H9 (cell line): ENCODE data around the gene RNASE7. TPM values are rescaled to one million over a fixed set of nuclear protein-coding genes. Genes with fewer than 3 reads are reported as not detected.

Experiments used
- DNase-seq: peaks from one replicate; pipeline ENCODE4 v3.0.0-alpha.2; 2017
- H2AFZ ChIP-seq: one replicate; pipeline ENCODE4 v1.6.1; 2013; ENCODE audit warnings: mild to moderate bottlenecking, low read length, control low read depth, moderate library complexity
- H2AK5ac ChIP-seq: 2 replicates; pipeline ENCODE4 v1.6.1; 2013; ENCODE audit warnings: low read length, control low read depth, mixed read lengths; ENCODE audit not compliant: insufficient read length
- H2BK120ac ChIP-seq: one replicate; pipeline ENCODE4 v1.6.1; 2013; ENCODE audit warnings: low read depth, mild to moderate bottlenecking, low read length, control low read depth, inconsistent platforms; ENCODE audit not compliant: poor library complexity, severe bottlenecking
- H2BK12ac ChIP-seq: 2 replicates; pipeline ENCODE4 v1.6.1; 2013; ENCODE audit warnings: low read length, control low read depth, mixed read lengths, low read depth; ENCODE audit not compliant: insufficient read length
- H2BK15ac ChIP-seq: 2 replicates; pipeline ENCODE4 v1.6.1; 2013; ENCODE audit warnings: low read depth, low read length, control low read depth
- H2BK20ac ChIP-seq: one replicate; pipeline ENCODE4 v1.6.1; 2013; ENCODE audit warnings: low read depth, mild to moderate bottlenecking, low read length, control low read depth, inconsistent platforms; ENCODE audit not compliant: poor library complexity, severe bottlenecking
- H2BK5ac ChIP-seq: 2 replicates; pipeline ENCODE4 v1.6.1; 2013; ENCODE audit warnings: low read length, control low read depth, mixed read lengths; ENCODE audit not compliant: insufficient read length
- H3K14ac ChIP-seq: 2 replicates; pipeline ENCODE4 v1.6.1; 2013; ENCODE audit warnings: low read length, control low read depth; ENCODE audit not compliant: insufficient read depth
- H3K18ac ChIP-seq: 2 replicates; pipeline ENCODE4 v1.6.1; 2013; ENCODE audit warnings: low read depth, mild to moderate bottlenecking, mixed read lengths, low read length, control low read depth; ENCODE audit not compliant: insufficient read length
- H3K23ac ChIP-seq: 2 replicates; pipeline ENCODE4 v1.6.1; 2013; ENCODE audit warnings: low read length, control low read depth, mixed read lengths, low read depth; ENCODE audit not compliant: insufficient read length
- H3K23me2 ChIP-seq: 2 replicates; pipeline ENCODE4 v1.6.1; 2013; ENCODE audit warnings: low read depth, mild to moderate bottlenecking, mixed read lengths, low read length, control low read depth; ENCODE audit not compliant: insufficient read length, poor library complexity, severe bottlenecking
- H3K27ac ChIP-seq: 2 replicates; pipeline ENCODE4 v1.5.1; 2013; ENCODE audit warnings: low read length, control low read depth, mixed read lengths, low read depth; ENCODE audit not compliant: insufficient read length
- H3K27me3 ChIP-seq: 2 replicates; pipeline ENCODE4 v1.6.1; 2013; ENCODE audit warnings: low read length, control low read depth, inconsistent platforms; ENCODE audit not compliant: insufficient read depth
- H3K4ac ChIP-seq: 2 replicates; pipeline ENCODE4 v1.6.1; 2013; ENCODE audit warnings: low read depth, mild to moderate bottlenecking, control low read depth, inconsistent platforms, low read length, moderate library complexity
- H3K4me1 ChIP-seq: 2 replicates; pipeline ENCODE4 v1.6.1; 2013; ENCODE audit warnings: low read length, control low read depth, inconsistent platforms; ENCODE audit not compliant: insufficient read depth
- H3K4me2 ChIP-seq: 2 replicates; pipeline ENCODE4 v1.6.1; 2013; ENCODE audit warnings: low read length, control low read depth, mixed read lengths; ENCODE audit not compliant: insufficient read length, insufficient read depth
- H3K56ac ChIP-seq: 2 replicates; pipeline ENCODE4 v1.6.1; 2013; ENCODE audit warnings: low read depth, mild to moderate bottlenecking, mixed read lengths, low read length, control low read depth; ENCODE audit not compliant: insufficient read length
- H3K79me1 ChIP-seq: 2 replicates; pipeline ENCODE4 v1.6.1; 2013; ENCODE audit warnings: low read depth, mild to moderate bottlenecking, moderate library complexity, low read length, control low read depth, inconsistent platforms; ENCODE audit not compliant: insufficient read depth, poor library complexity, severe bottlenecking
- H3K79me2 ChIP-seq: 2 replicates; pipeline ENCODE4 v1.6.1; 2013; ENCODE audit warnings: low read length, control low read depth, inconsistent platforms; ENCODE audit not compliant: insufficient read depth
- H3K9ac ChIP-seq: 2 replicates; pipeline ENCODE4 v1.6.1; 2013; ENCODE audit warnings: low read length, control low read depth, mixed read lengths; ENCODE audit not compliant: insufficient read length; ENCODE audit errors: extremely low read depth
- H3K9me3 ChIP-seq: one replicate; pipeline ENCODE4 v1.6.1; 2013; ENCODE audit warnings: low read depth, low read length, inconsistent platforms; ENCODE audit not compliant: control insufficient read depth
- H3T11ph ChIP-seq: one replicate; pipeline ENCODE4 v1.6.1; 2013; ENCODE audit warnings: mild to moderate bottlenecking, low read length, control low read depth, inconsistent platforms
- H4K20me1 ChIP-seq: one replicate; pipeline ENCODE4 v1.6.1; 2013; ENCODE audit not compliant: control insufficient read depth, insufficient read length, insufficient read depth
- H4K5ac ChIP-seq: 2 replicates; pipeline ENCODE4 v1.6.1; 2013; ENCODE audit warnings: low read depth, mild to moderate bottlenecking, mixed read lengths, low read length, control low read depth; ENCODE audit not compliant: insufficient read length
- H4K8ac ChIP-seq: replicated peaks from 2 replicates; pipeline ENCODE4 v1.6.1; 2013; ENCODE audit warnings: low read length, control low read depth, mixed read lengths, low read depth; ENCODE audit not compliant: insufficient read length
- H4K91ac ChIP-seq: 2 replicates; pipeline ENCODE4 v1.6.1; 2013; ENCODE audit warnings: low read depth, mild to moderate bottlenecking, moderate library complexity, mixed read lengths, low read length, control low read depth; ENCODE audit not compliant: insufficient read length
- H3K27ac Mint-ChIP-seq, 3 experiments: 2 replicates in 2 of 3; 3 replicates in 1 of 3; pipeline ENCODE4 v1.8.0; 2020 to 2021; ENCODE audit warnings: mixed read lengths in 3 of 3, mild to moderate bottlenecking in 1 of 3, moderate library complexity in 1 of 3
- H3K27me3 Mint-ChIP-seq: 2 replicates; pipeline ENCODE4 v1.8.0; 2021; ENCODE audit warnings: low read depth, mild to moderate bottlenecking, moderate library complexity, mixed read lengths
- H3K36me3 Mint-ChIP-seq, 3 experiments: 2 replicates in 2 of 3; 3 replicates in 1 of 3; pipeline ENCODE4 v1.8.0; 2020 to 2021; ENCODE audit warnings: low read depth in 3 of 3, mixed read lengths in 3 of 3; ENCODE audit not compliant: insufficient read depth in 1 of 3
- H3K4me1 Mint-ChIP-seq, 2 experiments: 2 replicates each; pipeline ENCODE4 v1.8.0; 2020; ENCODE audit warnings: mixed read lengths in 2 of 2
- H3K4me3 Mint-ChIP-seq, 2 experiments: 2 replicates in 1 of 2; 3 replicates in 1 of 2; pipeline ENCODE4 v1.8.0; 2020 to 2021; ENCODE audit warnings: mild to moderate bottlenecking in 2 of 2, mixed read lengths in 2 of 2, moderate library complexity in 1 of 2
- H3K9me3 Mint-ChIP-seq, 2 experiments: 2 replicates in 1 of 2; 3 replicates in 1 of 2; pipeline ENCODE4 v1.8.0; 2020; ENCODE audit warnings: mild to moderate bottlenecking in 2 of 2, mixed read lengths in 2 of 2, moderate library complexity in 1 of 2
- CTCF ChIP-seq: fragments of 200-600 bp; sonication (generic); conservative IDR thresholded peaks from 3 replicates; pipeline ENCODE4 v1.8.0; 2021; ENCODE audit warnings: antibody characterized with exemption, mild to moderate bottlenecking
- WGBS: extraction: QIAGEN DNeasy Blood & Tissue Kit; methylation state at CpG from one replicate; pipeline ENCODE4 v1.1.7; 2013; ENCODE audit warnings: missing lambda C conversion rate, low lambda C conversion rate, mixed read lengths; ENCODE audit not compliant: insufficient read length; ENCODE audit errors: extremely low coverage; 5-methylcytosine and 5-hydroxymethylcytosine counted together
- total RNA-seq: library from RNA; stranded (reverse); gene quantifications from 2 replicates; pipeline ENCODE4 v1.2.1, GENCODE V29; 2021

RNASE7 gene
- total RNA-seq, 1 experiment from 2014 or later, result not detected

- no peak overlapping the region for H2BK120ac ChIP-seq
- no peak overlapping the region for H3K18ac ChIP-seq
- no peaks in the 10 kb centered on the region for H3K23me2 ChIP-seq
- H3K9me3 ChIP-seq, result no peaks in the 10 kb centered on the region
- H3K4ac ChIP-seq, result no peak overlapping the region
- no peak overlapping the region for H2AFZ ChIP-seq
- no peak overlapping the region for H3K14ac ChIP-seq
- H2BK20ac ChIP-seq, result no peak overlapping the region
- H4K20me1 ChIP-seq, result no peaks in the 10 kb centered on the region
- no peak overlapping the region for H3K4me2 ChIP-seq
- no peak overlapping the region for H3K4me3 Mint-ChIP-seq
- H2BK5ac ChIP-seq, result no peak overlapping the region
- H3K9me3 Mint-ChIP-seq, result no peaks in the 10 kb centered on the region; a peak in 1 of 5 replicates
- H3K4me1 ChIP-seq, result no peaks in the 10 kb centered on the region
- H3K27ac ChIP-seq, result no peak overlapping the region
- H3K36me3 Mint-ChIP-seq, result peaks cover 60 to 94% (median 88%) of the 10 kb centered on the region in 3 experiments
- no peaks in the 10 kb centered on the region for H3K79me1 ChIP-seq
- no peaks in the 10 kb centered on the region for H3K27me3 ChIP-seq
- no peak overlapping the region for H3T11ph ChIP-seq
- peak overlapping the region in 1 of 3 experiments; percentile 73; a peak in 1 of 7 replicates for H3K27ac Mint-ChIP-seq
- H3K23ac ChIP-seq, result no peak overlapping the region
- H3K9ac ChIP-seq, result no peak overlapping the region
- H3K79me2 ChIP-seq, result no peaks in the 10 kb centered on the region
- WGBS, result no CpG with 5 or more reads among the region's 30 CpGs
- no peak overlapping the region for H3K56ac ChIP-seq
- no peak overlapping the region for H2AK5ac ChIP-seq
- no peaks in the 10 kb centered on the region for H3K27me3 Mint-ChIP-seq
- TF ChIP-seq CTCF, result no peak
- H4K8ac ChIP-seq, result no peak overlapping the region
- no peak overlapping the region for H4K5ac ChIP-seq
- H3K4me1 Mint-ChIP-seq, result peaks cover under 1 to 2% of the 10 kb centered on the region in 2 experiments; a peak in 1 of 4 replicates
- H4K91ac ChIP-seq, result no peak overlapping the region
- no peak overlapping the region for H2BK12ac ChIP-seq
- no peak for DNase-seq
- no peak overlapping the region for H2BK15ac ChIP-seq
Measured at GRCh38 chr14:21081521-21082142, 39.5 kb downstream of the RNASE7 start.
